ENCODE measurements around the gene EGF. TPM values are rescaled to one million over a fixed set of nuclear protein-coding genes. Genes with fewer than 3 reads are reported as not detected.
"Not testable (repeated sequence)": the region's sequence is repeated elsewhere in the genome, so short reads cannot be mapped to it uniquely, and the experiment has no call there.

Gene EGF
- not detected for total RNA-seq

- DNase-seq (no peak), ATAC-seq (replicated peaks in 1 of 2) (no peak)
- peaks cover 16% of the 10 kb centered on the region for H3K4me1 Mint-ChIP-seq (ENCODE audit: low read depth)
- H3K36me3 Mint-ChIP-seq (ENCODE audit: insufficient read depth in 2 of 2) = no peaks in the 10 kb centered on the region
- no peaks in the 10 kb centered on the region for H3K9me3 Mint-ChIP-seq
- peak within 1 kb of the TSS; percentile 7 to 23 for H3K4me3 Mint-ChIP-seq
- no peak within 1 kb of the TSS for H3K27ac Mint-ChIP-seq
- peaks cover 44% of the 10 kb centered on the region for H3K27me3 Mint-ChIP-seq (ENCODE audit: low read depth)
These were observed at the start of gene EGF for GRCh38 chr4:109912706-109913595. Gene EGF (plus strand): TSS chr4:109912883. CDS start chr4:109913336, 453 bp downstream.

- no peak for ATAC-seq (replicated peaks in 1 of 2)
- DNase-seq = no peak
- H3K9me3 Mint-ChIP-seq = peaks cover 2% of the 10 kb centered on the region in 2 donors
- H3K4me3 Mint-ChIP-seq = no peak overlapping the region
- no peaks in the 10 kb centered on the region for H3K27me3 Mint-ChIP-seq (ENCODE audit: low read depth)
- no peak overlapping the region for H3K27ac Mint-ChIP-seq
- H3K36me3 Mint-ChIP-seq (ENCODE audit: insufficient read depth in 2 of 2) = peaks cover 0 to 3% of the 10 kb centered on the region in 2 donors
- no peaks in the 10 kb centered on the region for H3K4me1 Mint-ChIP-seq (ENCODE audit: low read depth)
These were observed 48.5 kb upstream of the EGF start for GRCh38 chr4:109864134-109864533.

- ATAC-seq (replicated peaks in 1 of 2) = no peak
- no peaks in the 10 kb centered on the region for H3K9me3 Mint-ChIP-seq
- DNase-seq = no peak
- H3K4me3 Mint-ChIP-seq = no peak overlapping the region
- H3K4me1 Mint-ChIP-seq (ENCODE audit: low read depth) = no peaks in the 10 kb centered on the region
- H3K27me3 Mint-ChIP-seq (ENCODE audit: low read depth) = no peaks in the 10 kb centered on the region
- H3K36me3 Mint-ChIP-seq (ENCODE audit: insufficient read depth in 2 of 2) = peaks cover 0 to 3% of the 10 kb centered on the region in 2 donors
- H3K27ac Mint-ChIP-seq = no peak overlapping the region
These were observed 42.6 kb upstream of the EGF start for GRCh38 chr4:109870061-109870460.

GRCh38 chr4:109872065-109872464 lies 40.6 kb upstream of the EGF start:
- peaks cover 0 to 2% of the 10 kb centered on the region in 2 donors for H3K9me3 Mint-ChIP-seq
- DNase-seq (no peak), ATAC-seq (replicated peaks in 1 of 2) (no peak)
- no peak overlapping the region for H3K27ac Mint-ChIP-seq
- H3K4me1 Mint-ChIP-seq (ENCODE audit: low read depth) = no peaks in the 10 kb centered on the region
- H3K27me3 Mint-ChIP-seq (ENCODE audit: low read depth) = no peaks in the 10 kb centered on the region
- peaks cover 0 to 3% of the 10 kb centered on the region in 2 donors for H3K36me3 Mint-ChIP-seq (ENCODE audit: insufficient read depth in 2 of 2)
- no peak overlapping the region for H3K4me3 Mint-ChIP-seq

GRCh38 chr4:109872950-109873656 lies 39.6 kb upstream of the EGF start:
- Mint-ChIP-seq H3K27ac (no peak overlapping the region), H3K9me3 (peaks cover 0 to 2% of the 10 kb centered on the region in 2 donors), H3K36me3 (ENCODE audit: insufficient read depth in 2 of 2) (peaks cover 0 to 3% of the 10 kb centered on the region in 2 donors), H3K4me3 (no peak overlapping the region), H3K4me1 (ENCODE audit: low read depth) (no peaks in the 10 kb centered on the region), H3K27me3 (ENCODE audit: low read depth) (peaks cover 7% of the 10 kb centered on the region)
- DNase-seq (no peak), ATAC-seq (replicated peaks in 1 of 2) (no peak)

GRCh38 chr4:109873791-109874514 lies 38.7 kb upstream of the EGF start:
- DNase-seq = no peak
- Mint-ChIP-seq H3K27me3 (ENCODE audit: low read depth) (peaks cover 12% of the 10 kb centered on the region), H3K27ac (no peak overlapping the region), H3K9me3 (peaks cover 0 to 2% of the 10 kb centered on the region in 2 donors), H3K4me1 (ENCODE audit: low read depth) (no peaks in the 10 kb centered on the region), H3K4me3 (no peak overlapping the region), H3K36me3 (ENCODE audit: insufficient read depth in 2 of 2) (peaks cover 0 to 3% of the 10 kb centered on the region in 2 donors)
- no peak for ATAC-seq (replicated peaks in 1 of 2)

GRCh38 chr4:109875106-109875505 lies 37.6 kb upstream of the EGF start:
- H3K27ac Mint-ChIP-seq = no peak overlapping the region
- no peaks in the 10 kb centered on the region for H3K36me3 Mint-ChIP-seq (ENCODE audit: insufficient read depth in 2 of 2)
- no peak for DNase-seq
- H3K4me3 Mint-ChIP-seq = no peak overlapping the region
- ATAC-seq (replicated peaks in 1 of 2) = no peak
- peaks cover 0 to 2% of the 10 kb centered on the region in 2 donors for H3K9me3 Mint-ChIP-seq
- peaks cover 17% of the 10 kb centered on the region for H3K27me3 Mint-ChIP-seq (ENCODE audit: low read depth)
- H3K4me1 Mint-ChIP-seq (ENCODE audit: low read depth) = no peaks in the 10 kb centered on the region

- not testable (repeated sequence) for ATAC-seq (replicated peaks in 1 of 2); H3K4me3 Mint-ChIP-seq; DNase-seq; H3K36me3 Mint-ChIP-seq (ENCODE audit: insufficient read depth in 2 of 2); H3K27ac Mint-ChIP-seq; H3K9me3 Mint-ChIP-seq; H3K4me1 Mint-ChIP-seq (ENCODE audit: low read depth)
- peaks cover 19% of the 10 kb centered on the region for H3K27me3 Mint-ChIP-seq (ENCODE audit: low read depth)
These were observed 37.1 kb upstream of the EGF start for GRCh38 chr4:109875553-109875952.

GRCh38 chr4:109876634-109877265 lies 35.9 kb upstream of the EGF start:
- Mint-ChIP-seq H3K27me3 (ENCODE audit: low read depth) (peaks cover 25% of the 10 kb centered on the region), H3K27ac (no peak overlapping the region), H3K36me3 (ENCODE audit: insufficient read depth in 2 of 2) (no peaks in the 10 kb centered on the region), H3K4me3 (no peak overlapping the region), H3K9me3 (peaks cover 0 to 2% of the 10 kb centered on the region in 2 donors), H3K4me1 (ENCODE audit: low read depth) (no peaks in the 10 kb centered on the region)
- ATAC-seq (replicated peaks in 1 of 2) (no peak), DNase-seq (no peak)

- DNase-seq (no peak), ATAC-seq (replicated peaks in 1 of 2) (no peak)
- H3K4me1 Mint-ChIP-seq (ENCODE audit: low read depth) = no peaks in the 10 kb centered on the region
- H3K9me3 Mint-ChIP-seq = peaks cover 0 to 2% of the 10 kb centered on the region in 2 donors
- H3K36me3 Mint-ChIP-seq (ENCODE audit: insufficient read depth in 2 of 2) = no peaks in the 10 kb centered on the region
- H3K27me3 Mint-ChIP-seq (ENCODE audit: low read depth) = peaks cover 25% of the 10 kb centered on the region
- H3K4me3 Mint-ChIP-seq = no peak overlapping the region
- H3K27ac Mint-ChIP-seq = no peak overlapping the region
These were observed 35.3 kb upstream of the EGF start for GRCh38 chr4:109877400-109877799.

- Mint-ChIP-seq H3K36me3 (ENCODE audit: insufficient read depth in 2 of 2) (no peaks in the 10 kb centered on the region), H3K27ac (no peak overlapping the region), H3K9me3 (peaks cover 0 to 2% of the 10 kb centered on the region in 2 donors), H3K4me3 (no peak overlapping the region), H3K27me3 (ENCODE audit: low read depth) (peaks cover 25% of the 10 kb centered on the region), H3K4me1 (ENCODE audit: low read depth) (no peaks in the 10 kb centered on the region)
- ATAC-seq (replicated peaks in 1 of 2) (no peak), DNase-seq (no peak)
These were observed 34.3 kb upstream of the EGF start for GRCh38 chr4:109878355-109878754.

- Mint-ChIP-seq H3K4me3 (no peak overlapping the region), H3K9me3 (peaks cover 0 to 2% of the 10 kb centered on the region in 2 donors), H3K27me3 (ENCODE audit: low read depth) (peaks cover 25% of the 10 kb centered on the region), H3K27ac (no peak overlapping the region), H3K4me1 (ENCODE audit: low read depth) (no peaks in the 10 kb centered on the region), H3K36me3 (ENCODE audit: insufficient read depth in 2 of 2) (no peaks in the 10 kb centered on the region)
- DNase-seq (no peak), ATAC-seq (replicated peaks in 1 of 2) (no peak)
These were observed 33.6 kb upstream of the EGF start for GRCh38 chr4:109879081-109879480.
